ENCODE results near the gene REC114.
"Not testable (repeated sequence)": the region's sequence is repeated elsewhere in the genome, so short reads cannot be mapped to it uniquely, and the experiment has no call there.

- not testable (repeated sequence) for TF ChIP-seq CTCF (IDR thresholded peaks at IDR 0.05); POLR2AphosphoS5 (IDR thresholded peaks at IDR 0.05; ENCODE audit: insufficient read depth in 1 of 2, low read depth in 1 of 2)
These were observed 106.0 kb downstream of the REC114 start for GRCh38 chr15:73548925-73549324.
